GM12878 (cell line): ENCODE measurements around the gene TTC32. TPM values are rescaled to one million over a fixed set of nuclear protein-coding genes. Genes with fewer than 3 reads are reported as not detected.

Experiments used
- ATAC-seq: fragments of 200-7000 bp; cut with Tn5 transposase; 3 replicates; pipeline ENCODE4 v1.9.1; 2020; ENCODE audit warnings: mild to moderate bottlenecking, moderate library complexity
- BruUV-seq: library from RNA; stranded (reverse); fragments of 400-500 nt; replicated peaks from 2 replicates; lab custom pipeline; 2021; lab: Mats Ljungman, UMichigan
- CTCF ChIA-PET: fragments of 300-600 bp; sonication (Branson Sonifier 250); formaldehyde crosslinking; extraction: SDS; loops from one replicate; lab custom pipeline; 2021; ENCODE audit warnings: inconsistent platforms; lab: Yijun Ruan, JAX
- POLR2A ChIA-PET: fragments of 350-600 bp; formaldehyde crosslinking; extraction: SDS; loops from one replicate; lab custom pipeline; 2021; ENCODE audit warnings: inconsistent platforms; lab: Charles Lee
- RAD21 ChIA-PET: fragments of 300-600 bp; sonication (Branson Sonifier 250); formaldehyde crosslinking; loops from one replicate; lab custom pipeline; 2023; ENCODE audit warnings: antibody characterized with exemption; ENCODE audit not compliant: unreplicated experiment; lab: Charles Lee
- SMC1A ChIA-PET: fragments of 300-600 bp; sonication (Branson Sonifier 250); formaldehyde crosslinking; loops from one replicate; lab custom pipeline; 2023; ENCODE audit not compliant: unreplicated experiment, uncharacterized antibody; lab: Charles Lee
- DNase-seq: peaks from one replicate; pipeline ENCODE4 v3.0.0-alpha.2; 2011; ENCODE audit warnings: low read depth, low spot score
- FAIRE-seq: peaks from 3 replicates; lab custom pipeline; 2011; peaks lifted over from hg19 to GRCh38; lab: Jason Lieb, UNC
- H2AFZ ChIP-seq: 2 replicates; pipeline ENCODE4 v1.6.0; 2011; ENCODE audit warnings: low read depth, low read length, control low read depth; ENCODE audit not compliant: control insufficient read depth
- H3K27ac ChIP-seq: 2 replicates; pipeline ENCODE4 v1.5.1; 2011; ENCODE audit warnings: control low read depth; ENCODE audit not compliant: control insufficient read depth, insufficient read depth
- H3K27me3 ChIP-seq, 2 experiments: replicated peaks in 1 of 2; 2 replicates each; pipeline versions ENCODE4 v1.6.0 to v1.6.1; 2011; ENCODE audit warnings: low read length in 1 of 2; ENCODE audit not compliant: control insufficient read depth in 2 of 2, insufficient read depth in 2 of 2
- H3K36me3 ChIP-seq, 2 experiments: 2 replicates each; pipeline ENCODE4 v1.5.1; 2011; ENCODE audit warnings: low read length in 1 of 2; ENCODE audit not compliant: control insufficient read depth in 2 of 2, insufficient read depth in 2 of 2
- H3K4me1 ChIP-seq: 2 replicates; pipeline ENCODE4 v1.6.1; 2011; ENCODE audit warnings: mild to moderate bottlenecking, low read length, moderate library complexity, mixed read lengths; ENCODE audit not compliant: control insufficient read depth, insufficient read depth
- H3K4me2 ChIP-seq: 2 replicates; pipeline ENCODE4 v1.6.0; 2011; ENCODE audit warnings: control low read depth; ENCODE audit not compliant: control insufficient read depth, insufficient read depth
- H3K4me3 ChIP-seq: fragments of 200-600 bp; sonication (generic); 2 replicates; pipeline ENCODE4 v1.5.1; 2016
- H3K79me2 ChIP-seq: 2 replicates; pipeline ENCODE4 v1.6.0; 2011; ENCODE audit warnings: low read length; ENCODE audit not compliant: control insufficient read depth, insufficient read depth
- H3K9ac ChIP-seq: 2 replicates; pipeline ENCODE4 v1.8.0; 2011; ENCODE audit warnings: low read length, control low read depth, mixed read lengths; ENCODE audit not compliant: control insufficient read depth, insufficient read depth
- H3K9me3 ChIP-seq: replicated peaks from 3 replicates; pipeline ENCODE4 v1.5.1; 2011; ENCODE audit warnings: mild to moderate bottlenecking, low read length; ENCODE audit not compliant: control insufficient read depth, insufficient read depth
- H4K20me1 ChIP-seq: 2 replicates; pipeline ENCODE4 v1.6.0; 2011; ENCODE audit not compliant: control insufficient read depth, insufficient read depth
- CBFB ChIP-seq: IDR thresholded peaks from 2 replicates; pipeline ENCODE4 v1.6.1; 2016; ENCODE audit warnings: antibody characterized with exemption, low read depth
- CHD2 ChIP-seq: IDR thresholded peaks from 2 replicates; pipeline ENCODE4 v1.6.1; 2011; ENCODE audit warnings: low read depth, low read length, improper control_type of control experiment, borderline replicate concordance
- EZH2 ChIP-seq: IDR thresholded peaks from 2 replicates; pipeline ENCODE4 v1.6.1; 2012; ENCODE audit warnings: low read depth, mild to moderate bottlenecking, control low read depth, inconsistent platforms, low read length, borderline replicate concordance; ENCODE audit not compliant: control insufficient read depth
- JUNB ChIP-seq: IDR thresholded peaks from 2 replicates; pipeline ENCODE4 v1.6.1; 2016; ENCODE audit warnings: antibody characterized with exemption, mild to moderate bottlenecking
- MTA3 ChIP-seq: IDR thresholded peaks from 2 replicates; pipeline ENCODE4 v1.6.1; 2012; ENCODE audit warnings: low read length, inconsistent platforms, borderline replicate concordance
- MXI1 ChIP-seq: fragments of 150-350 bp; IDR thresholded peaks from 2 replicates; pipeline ENCODE4 v1.6.1; 2011; ENCODE audit warnings: low read depth, mild to moderate bottlenecking, inconsistent platforms, low read length, improper control_type of control experiment
- NR2F1 ChIP-seq: fragments of 450-650 bp; conservative IDR thresholded peaks from 2 replicates; pipeline ENCODE4 v1.6.1; 2017; ENCODE audit warnings: mild to moderate bottlenecking
- POLR2A ChIP-seq: IDR thresholded peaks from 2 replicates; pipeline ENCODE4 v1.6.1; 2011; ENCODE audit warnings: low read depth, mild to moderate bottlenecking, low read length
- POLR2AphosphoS2 ChIP-seq: IDR thresholded peaks from 2 replicates; pipeline ENCODE4 v1.6.1; 2011; ENCODE audit warnings: low read depth, mild to moderate bottlenecking, low read length, improper control_type of control experiment, moderate library complexity
- POU2F2 ChIP-seq: IDR thresholded peaks from 3 replicates; pipeline ENCODE4 v1.6.1; 2011; ENCODE audit warnings: low read depth, mild to moderate bottlenecking, low read length, borderline replicate concordance
- RUNX3 ChIP-seq: IDR thresholded peaks from 2 replicates; pipeline ENCODE4 v1.6.1; 2012; ENCODE audit warnings: low read length, inconsistent platforms
- SREBF2 ChIP-seq: IDR thresholded peaks from 2 replicates; pipeline ENCODE4 v1.6.1; 2012; ENCODE audit warnings: mild to moderate bottlenecking, low read length
- SRF ChIP-seq, 2 experiments: IDR thresholded peaks; 2 replicates each; pipeline ENCODE4 v1.6.1; 2011; ENCODE audit warnings: low read depth in 2 of 2, low read length in 2 of 2, mild to moderate bottlenecking in 1 of 2, moderate library complexity in 1 of 2
- WGBS: methylation state at CpG from one replicate; pipeline ENCODE4 v1.1.6; 2016; ENCODE audit warnings: low lambda C conversion rate; ENCODE audit not compliant: insufficient replicate concordance, insufficient coverage; ENCODE audit errors: missing lambda C conversion rate; 5-methylcytosine and 5-hydroxymethylcytosine counted together
- in situ Hi-C: fragments of 300-500 bp; cut with MboI; formaldehyde crosslinking; loops from 9 replicates; pipeline ENCODE4 v1.14.3; 2018; ENCODE audit warnings: mixed read lengths
- intact Hi-C: fragments of 100-400 bp; cut with micrococcal nuclease; formaldehyde crosslinking; loops from one replicate; pipeline ENCODE4 v1.14.2; 2022; ENCODE audit not compliant: unreplicated experiment
- polyA plus RNA-seq, 11 experiments: library from polyadenylated mRNA; depleted of rRNA in 4 of 11; unstranded in 6 of 11; stranded (reverse) in 5 of 11; fragments of >200 nt; fragmentation: Nextera tagmentation in 4 of 11; fragmentation: Illumina TruSeq in 1 of 11; extraction: Ambion mirVana in 4 of 11; extraction: Trizol in 1 of 11; gene quantifications; 1 replicate in 1 of 11; 2 replicates in 10 of 11; pipeline versions ENCODE4 v1.2.1 to v1.2.3, GENCODE V29; 2011 to 2016; ENCODE audit warnings: inconsistent platforms in 2 of 11, missing spikeins in 2 of 11, low read depth in 1 of 11
- total RNA-seq, 4 experiments: library from RNA; depleted of rRNA in 3 of 4; stranded (reverse); fragments of >200 nt in 3 of 4; fragmentation: Illumina TruSeq in 1 of 4; extraction: Trizol in 1 of 4; gene quantifications; 2 replicates each; pipeline versions ENCODE4 v1.2.1 to v1.2.3, GENCODE V29; 2013 to 2021
- TF ChIP-seq, protein P1 (sequence below): IDR thresholded peaks from 2 replicates; pipeline ENCODE4 v1.6.1; 2012; ENCODE audit warnings: mild to moderate bottlenecking, low read depth, low read length
- TF ChIP-seq, protein P2 (sequence below): fragments of 150-350 bp; IDR thresholded peaks from 2 replicates; pipeline ENCODE4 v1.6.1; 2014; ENCODE audit warnings: mild to moderate bottlenecking, low read depth, low read length

Gene TTC32
- total and polyA plus RNA-seq, 10 of the 15 experiments (the other 5 are each of a cell fraction or from before 2014, with no cell fraction given) = 11.1 to 30.0 (median 19.7) TPM

DNA sequence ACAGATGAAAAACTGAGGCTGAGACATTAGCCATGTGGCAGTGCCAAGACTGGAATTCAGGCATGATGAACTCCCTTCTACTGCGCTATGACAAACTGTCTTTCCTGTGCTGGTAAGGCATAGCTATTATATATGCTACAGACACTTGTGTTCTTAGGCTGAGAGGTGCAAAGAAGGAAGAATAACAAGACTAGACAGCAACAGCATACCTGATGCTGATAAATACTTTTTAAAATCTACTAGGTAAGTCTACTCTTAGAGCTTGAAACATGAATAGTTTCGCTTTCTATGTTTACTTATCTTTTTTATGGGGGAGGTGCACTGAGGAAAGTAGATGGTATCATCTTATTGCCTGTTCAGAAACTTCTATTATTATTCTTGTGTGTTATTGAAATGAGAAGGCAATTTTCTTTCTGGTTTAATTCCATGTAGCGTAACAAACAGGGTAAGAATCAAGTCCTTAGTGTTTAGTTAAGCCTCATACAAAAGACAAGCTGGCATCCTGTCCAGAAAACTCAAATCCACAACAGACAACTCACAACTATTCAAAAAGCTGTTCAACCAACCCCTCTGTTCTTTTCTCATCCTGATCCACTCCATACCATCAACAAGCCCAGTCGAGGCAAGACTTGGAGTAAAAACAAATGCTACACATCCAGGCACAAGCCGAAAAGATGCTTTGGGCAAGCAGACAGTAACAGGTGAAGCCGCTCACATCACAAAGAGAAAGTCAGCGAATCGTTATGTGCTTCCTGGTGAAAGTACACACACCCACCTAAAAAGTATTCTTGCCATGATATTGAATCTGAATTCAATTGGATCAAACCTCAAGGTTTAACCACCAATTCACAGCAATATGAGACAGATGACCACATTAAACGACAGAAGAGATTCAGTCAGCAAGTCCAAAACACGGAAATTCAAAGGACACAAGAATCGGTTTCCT lies 1.5 kb downstream of the TTC32 start:
- no peak for FAIRE-seq
- peak overlapping the region; percentile 98 for H3K9ac ChIP-seq
- peak overlapping the region; percentile 99 for H3K27ac ChIP-seq
- SMC1A ChIA-PET = interaction anchor here (0.6 to 3.3 kb wide), 8 partner anchors 8 to 1269 kb away, joined by 3 to 14 read pairs (median 6); partner anchors contain the start of gene LAPTM4A
- H3K27me3 ChIP-seq = no peaks in the 10 kb centered on the region
- H4K20me1 ChIP-seq = no peaks in the 10 kb centered on the region
- CTCF ChIA-PET = interaction anchor here (0.9 to 1.6 kb wide), 8 partner anchors 10 to 151 kb away, joined by 3 to 4 read pairs (median 3); partner anchors contain the start of gene LAPTM4A
- no peak for DNase-seq
- BruUV-seq = no TSS peak
- RAD21 ChIA-PET = interaction anchor here (0.6 to 1.0 kb wide), 4 partner anchors 8 to 115 kb away, joined by 3 to 6 read pairs (median 3); no protein-coding TSS in a partner anchor
- TF ChIP-seq CBFB (no peak), POLR2AphosphoS2 (no peak), RUNX3 (peak; percentile 70), EZH2 (no peak), SREBF2 (no peak), NR2F1 (no peak), SRF (IDR thresholded peaks at IDR 0.05; ENCODE audit: low read depth in 2 of 2, low read length in 2 of 2) (no peak), POLR2A (0 out of 2 replicates have a peak, but pooled peaks have one; percentile 20), MXI1 (0 out of 2 replicates have a peak, but pooled peaks have one; percentile 36), POU2F2 (no peak), CHD2 (no peak), MTA3 (peak; percentile 15; the same call in 1 of the 2 replicates), JUNB (peak; percentile 32; the same call in 1 of the 2 replicates)
- TF ChIP-seq, protein P1, sequence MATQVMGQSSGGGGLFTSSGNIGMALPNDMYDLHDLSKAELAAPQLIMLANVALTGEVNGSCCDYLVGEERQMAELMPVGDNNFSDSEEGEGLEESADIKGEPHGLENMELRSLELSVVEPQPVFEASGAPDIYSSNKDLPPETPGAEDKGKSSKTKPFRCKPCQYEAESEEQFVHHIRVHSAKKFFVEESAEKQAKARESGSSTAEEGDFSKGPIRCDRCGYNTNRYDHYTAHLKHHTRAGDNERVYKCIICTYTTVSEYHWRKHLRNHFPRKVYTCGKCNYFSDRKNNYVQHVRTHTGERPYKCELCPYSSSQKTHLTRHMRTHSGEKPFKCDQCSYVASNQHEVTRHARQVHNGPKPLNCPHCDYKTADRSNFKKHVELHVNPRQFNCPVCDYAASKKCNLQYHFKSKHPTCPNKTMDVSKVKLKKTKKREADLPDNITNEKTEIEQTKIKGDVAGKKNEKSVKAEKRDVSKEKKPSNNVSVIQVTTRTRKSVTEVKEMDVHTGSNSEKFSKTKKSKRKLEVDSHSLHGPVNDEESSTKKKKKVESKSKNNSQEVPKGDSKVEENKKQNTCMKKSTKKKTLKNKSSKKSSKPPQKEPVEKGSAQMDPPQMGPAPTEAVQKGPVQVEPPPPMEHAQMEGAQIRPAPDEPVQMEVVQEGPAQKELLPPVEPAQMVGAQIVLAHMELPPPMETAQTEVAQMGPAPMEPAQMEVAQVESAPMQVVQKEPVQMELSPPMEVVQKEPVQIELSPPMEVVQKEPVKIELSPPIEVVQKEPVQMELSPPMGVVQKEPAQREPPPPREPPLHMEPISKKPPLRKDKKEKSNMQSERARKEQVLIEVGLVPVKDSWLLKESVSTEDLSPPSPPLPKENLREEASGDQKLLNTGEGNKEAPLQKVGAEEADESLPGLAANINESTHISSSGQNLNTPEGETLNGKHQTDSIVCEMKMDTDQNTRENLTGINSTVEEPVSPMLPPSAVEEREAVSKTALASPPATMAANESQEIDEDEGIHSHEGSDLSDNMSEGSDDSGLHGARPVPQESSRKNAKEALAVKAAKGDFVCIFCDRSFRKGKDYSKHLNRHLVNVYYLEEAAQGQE = no peak
- TF ChIP-seq, protein P2, sequence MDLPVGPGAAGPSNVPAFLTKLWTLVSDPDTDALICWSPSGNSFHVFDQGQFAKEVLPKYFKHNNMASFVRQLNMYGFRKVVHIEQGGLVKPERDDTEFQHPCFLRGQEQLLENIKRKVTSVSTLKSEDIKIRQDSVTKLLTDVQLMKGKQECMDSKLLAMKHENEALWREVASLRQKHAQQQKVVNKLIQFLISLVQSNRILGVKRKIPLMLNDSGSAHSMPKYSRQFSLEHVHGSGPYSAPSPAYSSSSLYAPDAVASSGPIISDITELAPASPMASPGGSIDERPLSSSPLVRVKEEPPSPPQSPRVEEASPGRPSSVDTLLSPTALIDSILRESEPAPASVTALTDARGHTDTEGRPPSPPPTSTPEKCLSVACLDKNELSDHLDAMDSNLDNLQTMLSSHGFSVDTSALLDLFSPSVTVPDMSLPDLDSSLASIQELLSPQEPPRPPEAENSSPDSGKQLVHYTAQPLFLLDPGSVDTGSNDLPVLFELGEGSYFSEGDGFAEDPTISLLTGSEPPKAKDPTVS = no peak
- intact Hi-C loops (loop anchor here (2.0 to 5.0 kb wide), 2 partner anchors 89 to 152 kb away; partner anchors contain the start of gene LAPTM4A), in situ Hi-C loops (no loop called here)
- WGBS = 2% methylated on average over 11 of the region's 11 CpGs
- peaks cover 71% of the 10 kb centered on the region for H3K79me2 ChIP-seq
- H3K36me3 ChIP-seq = no peaks in the 10 kb centered on the region
- POLR2A ChIA-PET = interaction anchor here (1.2 to 1.4 kb wide), 3 partner anchors 11 to 88 kb away, joined by 3 to 4 read pairs (median 4); no protein-coding TSS in a partner anchor
- peak overlapping the region; percentile 85 for H3K4me3 ChIP-seq
- peak overlapping the region; percentile 88 for H3K4me2 ChIP-seq
- peaks cover 3% of the 10 kb centered on the region; the same call in 1 of the 2 replicates for H3K4me1 ChIP-seq
- H2AFZ ChIP-seq = peak overlapping the region; percentile 52
- ATAC-seq = peak; percentile 27
- H3K9me3 ChIP-seq = no peaks in the 10 kb centered on the region; the same call in 2 of the 3 replicates
